MM.1S (cell line): Measurements from ENCODE around the gene PPM1E.

Experiments
- DNase-seq: peaks from one replicate; pipeline ENCODE4 v3.0.0-alpha.2; 2015
- H2AFZ ChIP-seq: fragments of 300-600 bp; sonication (generic); 2 replicates; pipeline ENCODE4 v1.6.0; 2016; ENCODE audit warnings: antibody characterized with exemption, low read length
- H3F3A ChIP-seq: fragments of 300-600 bp; sonication (generic); 2 replicates; pipeline ENCODE4 v1.6.1; 2016; ENCODE audit warnings: mild to moderate bottlenecking, antibody characterized with exemption, low read length, moderate library complexity, mixed read lengths; ENCODE audit not compliant: insufficient read depth
- H3K27ac ChIP-seq: fragments of 300-600 bp; sonication (generic); 2 replicates; pipeline ENCODE4 v1.5.1; 2016; ENCODE audit warnings: mild to moderate bottlenecking, low read length
- H3K27me3 ChIP-seq: fragments of 300-600 bp; sonication (generic); replicated peaks from 2 replicates; pipeline ENCODE4 v1.6.0; 2016; ENCODE audit warnings: low read length; ENCODE audit not compliant: insufficient read depth
- H3K36me3 ChIP-seq: fragments of 300-600 bp; sonication (generic); replicated peaks from 2 replicates; pipeline ENCODE4 v1.6.1; 2016; ENCODE audit warnings: mild to moderate bottlenecking, low read length, mixed read lengths; ENCODE audit not compliant: insufficient read depth
- H3K4me1 ChIP-seq: fragments of 300-600 bp; sonication (generic); 2 replicates; pipeline ENCODE4 v1.6.1; 2016; ENCODE audit warnings: low read length, mixed read lengths
- H3K4me2 ChIP-seq: fragments of 300-600 bp; sonication (generic); 2 replicates; pipeline ENCODE4 v1.6.0; 2016; ENCODE audit warnings: low read depth, low read length
- H3K4me3 ChIP-seq: fragments of 300-600 bp; sonication (generic); 2 replicates; pipeline ENCODE4 v1.5.1; 2016; ENCODE audit warnings: low read length, mixed read lengths
- H3K79me2 ChIP-seq: fragments of 300-600 bp; sonication (generic); 2 replicates; pipeline ENCODE4 v1.6.1; 2016; ENCODE audit warnings: mixed run types, low read length, mixed read lengths
- H3K9ac ChIP-seq: fragments of 300-600 bp; sonication (generic); 2 replicates; pipeline ENCODE4 v1.6.1; 2016; ENCODE audit warnings: low read length, mixed read lengths
- H3K9me2 ChIP-seq: fragments of 300-600 bp; sonication (generic); replicated peaks from 2 replicates; pipeline ENCODE4 v1.6.1; 2016; ENCODE audit warnings: mild to moderate bottlenecking, low read length, mixed read lengths; ENCODE audit not compliant: insufficient read depth
- H3K9me3 ChIP-seq: fragments of 300-600 bp; sonication (generic); replicated peaks from 2 replicates; pipeline ENCODE4 v1.6.1; 2016; ENCODE audit warnings: mild to moderate bottlenecking, low read length, mixed read lengths; ENCODE audit not compliant: insufficient read depth
- H4K20me1 ChIP-seq: fragments of 300-600 bp; sonication (generic); 2 replicates; pipeline ENCODE4 v1.6.1; 2016; ENCODE audit warnings: mild to moderate bottlenecking, low read length, moderate library complexity, mixed read lengths; ENCODE audit not compliant: insufficient read depth
- EZH2 ChIP-seq: fragments of 300-600 bp; sonication (generic); optimal IDR thresholded peaks from 2 replicates; pipeline ENCODE3; 2017; ENCODE audit warnings: low read depth, mild to moderate bottlenecking, antibody characterized with exemption, low read length, mixed read lengths
- EZH2phosphoT487 ChIP-seq: fragments of 300-600 bp; sonication (generic); IDR thresholded peaks from 2 replicates; pipeline ENCODE4 v1.6.1; 2018; ENCODE audit warnings: antibody characterized with exemption, low read length
- TF ChIP-seq, protein P1 (sequence below): fragments of 300-600 bp; sonication (generic); IDR thresholded peaks from 2 replicates; pipeline ENCODE4 v1.5.1; 2016; ENCODE audit warnings: antibody characterized with exemption, low read length, mixed read lengths

Gene PPM1E

GRCh38 chr17:58899191-58899590 lies 143.5 kb downstream of the PPM1E start:
- Histone ChIP-seq H3K9ac (no peak overlapping the region), H2AFZ (no peak overlapping the region), H3K9me3 (no peaks in the 10 kb centered on the region), H4K20me1 (no peaks in the 10 kb centered on the region), H3K36me3 (no peaks in the 10 kb centered on the region), H3K27me3 (no peaks in the 10 kb centered on the region), H3K79me2 (no peaks in the 10 kb centered on the region), H3K4me1 (no peaks in the 10 kb centered on the region), H3K27ac (no peak overlapping the region), H3K4me2 (no peak overlapping the region), H3F3A (no peaks in the 10 kb centered on the region), H3K9me2 (no peaks in the 10 kb centered on the region), H3K4me3 (no peak overlapping the region)
- DNase-seq, result no peak
- TF ChIP-seq EZH2phosphoT487, result no peak
- TF ChIP-seq, protein P1, sequence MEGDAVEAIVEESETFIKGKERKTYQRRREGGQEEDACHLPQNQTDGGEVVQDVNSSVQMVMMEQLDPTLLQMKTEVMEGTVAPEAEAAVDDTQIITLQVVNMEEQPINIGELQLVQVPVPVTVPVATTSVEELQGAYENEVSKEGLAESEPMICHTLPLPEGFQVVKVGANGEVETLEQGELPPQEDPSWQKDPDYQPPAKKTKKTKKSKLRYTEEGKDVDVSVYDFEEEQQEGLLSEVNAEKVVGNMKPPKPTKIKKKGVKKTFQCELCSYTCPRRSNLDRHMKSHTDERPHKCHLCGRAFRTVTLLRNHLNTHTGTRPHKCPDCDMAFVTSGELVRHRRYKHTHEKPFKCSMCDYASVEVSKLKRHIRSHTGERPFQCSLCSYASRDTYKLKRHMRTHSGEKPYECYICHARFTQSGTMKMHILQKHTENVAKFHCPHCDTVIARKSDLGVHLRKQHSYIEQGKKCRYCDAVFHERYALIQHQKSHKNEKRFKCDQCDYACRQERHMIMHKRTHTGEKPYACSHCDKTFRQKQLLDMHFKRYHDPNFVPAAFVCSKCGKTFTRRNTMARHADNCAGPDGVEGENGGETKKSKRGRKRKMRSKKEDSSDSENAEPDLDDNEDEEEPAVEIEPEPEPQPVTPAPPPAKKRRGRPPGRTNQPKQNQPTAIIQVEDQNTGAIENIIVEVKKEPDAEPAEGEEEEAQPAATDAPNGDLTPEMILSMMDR, result no peak
- TF ChIP-seq EZH2, result no peak

- Histone ChIP-seq H3K9me2 (no peaks in the 10 kb centered on the region), H2AFZ (no peak overlapping the region), H3K27me3 (no peaks in the 10 kb centered on the region), H3K36me3 (no peaks in the 10 kb centered on the region), H4K20me1 (no peaks in the 10 kb centered on the region), H3K4me1 (no peaks in the 10 kb centered on the region), H3K4me3 (no peak overlapping the region), H3F3A (no peaks in the 10 kb centered on the region), H3K4me2 (no peak overlapping the region), H3K27ac (no peak overlapping the region), H3K9ac (no peak overlapping the region), H3K9me3 (no peaks in the 10 kb centered on the region), H3K79me2 (no peaks in the 10 kb centered on the region)
- no peak for DNase-seq
- TF ChIP-seq, protein P1, result no peak
- TF ChIP-seq EZH2phosphoT487, result no peak
- no peak for TF ChIP-seq EZH2
Measured at GRCh38 chr17:58902322-58902721, 146.7 kb downstream of the PPM1E start.

DNA sequence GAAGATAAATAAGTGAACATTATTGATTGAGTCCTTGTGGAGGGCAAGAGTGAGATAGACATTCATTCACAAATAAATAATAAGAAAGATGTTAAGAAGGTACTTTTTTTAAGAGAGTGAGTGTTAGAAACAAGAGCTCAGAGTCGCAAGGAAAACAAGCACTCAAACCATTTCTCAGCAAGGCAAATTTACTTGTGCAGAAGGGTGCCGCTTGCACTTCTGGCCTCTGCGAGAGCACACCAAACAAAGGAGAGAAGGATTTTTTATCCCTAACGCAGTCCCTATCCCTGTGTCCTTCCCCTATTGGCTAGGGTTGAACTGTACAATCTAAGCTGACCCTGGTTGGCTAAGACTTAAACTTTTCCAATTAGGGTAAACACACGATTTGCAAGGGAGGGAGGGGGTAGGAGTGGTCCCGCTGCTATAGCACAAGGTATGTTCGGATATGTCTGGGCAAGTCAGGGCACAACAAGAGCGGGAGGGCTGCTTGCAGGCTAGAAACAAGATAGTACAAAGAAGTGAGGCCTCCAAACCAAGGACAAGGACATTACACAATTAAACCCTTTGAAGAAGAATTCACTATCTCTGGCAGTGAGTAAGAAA lies 156.2 kb downstream of the PPM1E start:
- Histone ChIP-seq H3K9ac (no peak overlapping the region), H3K9me2 (no peaks in the 10 kb centered on the region), H3K9me3 (no peaks in the 10 kb centered on the region), H3K4me2 (no peak overlapping the region), H3K27ac (no peak overlapping the region), H3K27me3 (no peaks in the 10 kb centered on the region), H3K36me3 (no peaks in the 10 kb centered on the region), H3K4me3 (no peak overlapping the region), H3K4me1 (no peaks in the 10 kb centered on the region), H3F3A (no peaks in the 10 kb centered on the region), H2AFZ (no peak overlapping the region), H3K79me2 (no peaks in the 10 kb centered on the region), H4K20me1 (no peaks in the 10 kb centered on the region)
- DNase-seq, result no peak
- no peak for TF ChIP-seq EZH2phosphoT487
- TF ChIP-seq EZH2, result no peak
- TF ChIP-seq, protein P1, result no peak

GRCh38 chr17:58913552-58913951 lies 157.9 kb downstream of the PPM1E start:
- no peak overlapping the region for H3K4me2 ChIP-seq
- no peaks in the 10 kb centered on the region for H3K79me2 ChIP-seq
- H3K4me3 ChIP-seq, result no peak overlapping the region
- no peaks in the 10 kb centered on the region for H3K9me3 ChIP-seq
- no peaks in the 10 kb centered on the region for H4K20me1 ChIP-seq
- H3K4me1 ChIP-seq, result no peaks in the 10 kb centered on the region
- H3K27me3 ChIP-seq, result no peaks in the 10 kb centered on the region
- H3F3A ChIP-seq, result no peaks in the 10 kb centered on the region
- H3K27ac ChIP-seq, result no peak overlapping the region
- TF ChIP-seq EZH2 (no peak), EZH2phosphoT487 (no peak)
- TF ChIP-seq, protein P1, result no peak
- no peak overlapping the region for H2AFZ ChIP-seq
- no peaks in the 10 kb centered on the region for H3K9me2 ChIP-seq
- H3K36me3 ChIP-seq, result no peaks in the 10 kb centered on the region
- no peak overlapping the region for H3K9ac ChIP-seq
- DNase-seq, result no peak
